ENCODE measurements around the gene SCYGR6.

- TF ChIP-seq POLR2A (IDR thresholded peaks at IDR 0.05): no peak
- no peak for TF ChIP-seq CTCF (IDR thresholded peaks at IDR 0.05)
These were observed at the start of gene SCYGR6 for GRCh38 chr2:227724394-227725039.
